Measurements from ENCODE around the gene HPS3. TPM values are rescaled to one million over a fixed set of nuclear protein-coding genes. Genes with fewer than 3 reads are reported as not detected.

The HPS3 gene
- total RNA-seq, 1 experiment from 2014 or later = 42.0 TPM

GRCh38 chr3:149120051-149120972 is 9.1 kb upstream of the HPS3 start:
- peak; percentile 73 for DNase-seq (ENCODE audit: low spot score)

GRCh38 chr3:149122721-149123578 is 6.5 kb upstream of the HPS3 start:
- no peak for DNase-seq (ENCODE audit: low spot score)

GRCh38 chr3:149128821-149129220 is 617 bp upstream of the HPS3 start:
- DNase-seq (ENCODE audit: low spot score) = peak; percentile 25

- DNase-seq (ENCODE audit: low spot score) = no peak
Observed at GRCh38 chr3:149131589-149131988, 2.2 kb downstream of the HPS3 start.

- peak; percentile 52 for DNase-seq (ENCODE audit: low spot score)
Observed at GRCh38 chr3:149134575-149134974, 5.1 kb downstream of the HPS3 start.

- DNase-seq (ENCODE audit: low spot score) = no peak
Observed at GRCh38 chr3:149142682-149143081, 13.2 kb downstream of the HPS3 start.

- DNase-seq (ENCODE audit: low spot score) = no peak
Observed at GRCh38 chr3:149145356-149145755, 15.9 kb downstream of the HPS3 start.

- no peak for DNase-seq (ENCODE audit: low spot score)
Observed at GRCh38 chr3:149145974-149146373, 16.5 kb downstream of the HPS3 start.

GRCh38 chr3:149150436-149150835 is 21.0 kb downstream of the HPS3 start:
- DNase-seq (ENCODE audit: low spot score) = no peak

- DNase-seq (ENCODE audit: low spot score) = peak; percentile 46
Observed at GRCh38 chr3:149151843-149152242, 22.4 kb downstream of the HPS3 start.

- no peak for DNase-seq (ENCODE audit: low spot score)
Observed at GRCh38 chr3:149152420-149152819, 23.0 kb downstream of the HPS3 start.

- no peak for DNase-seq (ENCODE audit: low spot score)
Observed at GRCh38 chr3:149153402-149153801, 24.0 kb downstream of the HPS3 start.

GRCh38 chr3:149160754-149161300 is 31.4 kb downstream of the HPS3 start:
- DNase-seq (ENCODE audit: low spot score) = no peak

GRCh38 chr3:149162007-149162406 is 32.6 kb downstream of the HPS3 start:
- no peak for DNase-seq (ENCODE audit: low spot score)

- DNase-seq (ENCODE audit: low spot score) = no peak
Observed at GRCh38 chr3:149163066-149163465, 33.6 kb downstream of the HPS3 start.

- no peak for DNase-seq (ENCODE audit: low spot score)
Observed at GRCh38 chr3:149167898-149168297, 38.5 kb downstream of the HPS3 start.

- DNase-seq (ENCODE audit: low spot score) = no peak
Observed at GRCh38 chr3:149170672-149171071, 41.2 kb downstream of the HPS3 start.

- DNase-seq (ENCODE audit: low spot score) = no peak
Observed at GRCh38 chr3:149174901-149175300, 45.5 kb downstream of the HPS3 start.

- no peak for DNase-seq (ENCODE audit: low spot score)
Observed at GRCh38 chr3:149177122-149177521, 47.7 kb downstream of the HPS3 start.

GRCh38 chr3:149179220-149179619 is 49.8 kb downstream of the HPS3 start:
- peak; percentile 58 for DNase-seq (ENCODE audit: low spot score)

GRCh38 chr3:149180057-149180573 is 50.7 kb downstream of the HPS3 start:
- peak; percentile 99 for DNase-seq (ENCODE audit: low spot score)

- no peak for DNase-seq (ENCODE audit: low spot score)
Observed at GRCh38 chr3:149181182-149181581, 51.7 kb downstream of the HPS3 start.
